Dedifferentiated amniotic fluid mesenchymal stem cell (primary cell): ENCODE results near the gene C14orf132.

ENCODE experiments used
- DNase-seq: peaks from one replicate; pipeline ENCODE4 v3.0.0-alpha.2; 2016; ENCODE audit errors: extremely low spot score

Gene C14orf132

GRCh38 chr14:96119947-96120346, 80.8 kb downstream of the C14orf132 start:
- no peak for DNase-seq

GRCh38 chr14:96120392-96120791, 81.2 kb downstream of the C14orf132 start:
- no peak for DNase-seq

GRCh38 chr14:96120941-96121340, 81.8 kb downstream of the C14orf132 start:
- no peak for DNase-seq

DNA sequence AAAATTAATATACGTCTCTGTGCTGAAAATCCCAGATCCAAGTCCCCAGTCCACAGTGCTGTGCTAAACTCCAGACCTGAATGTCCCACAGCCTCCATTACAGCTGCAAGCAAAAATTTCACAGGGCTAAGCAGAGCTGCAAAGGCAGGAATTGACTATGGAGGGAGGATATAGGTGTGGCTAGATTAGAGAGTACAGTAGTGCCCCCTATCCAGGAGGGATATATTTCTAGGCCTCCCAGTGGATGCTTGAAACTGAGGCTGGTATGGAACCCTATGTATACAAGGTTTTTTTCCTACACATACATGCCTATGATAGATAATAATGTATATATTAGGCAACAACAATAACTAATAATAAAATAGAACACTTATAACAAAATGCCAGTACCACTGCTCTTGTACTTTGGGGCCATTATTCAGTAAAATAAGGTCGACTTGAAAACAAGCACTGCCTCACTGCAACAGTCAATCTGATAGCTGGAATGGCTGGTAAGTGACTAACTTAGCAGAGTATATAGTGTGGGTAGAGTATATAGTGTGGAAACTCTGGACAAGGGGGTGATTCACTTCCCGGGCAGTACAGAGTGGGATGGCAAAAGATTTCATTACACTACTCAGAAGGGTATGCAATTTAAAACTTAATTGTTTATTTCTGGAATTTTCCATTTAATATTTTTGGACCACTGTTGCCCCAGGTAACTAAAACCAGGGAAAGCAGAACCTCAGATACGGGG, 82.7 kb downstream of the C14orf132 start:
- DNase-seq, result peak; percentile 59

GRCh38 chr14:96122496-96122895, 83.3 kb downstream of the C14orf132 start:
- DNase-seq, result no peak

DNA sequence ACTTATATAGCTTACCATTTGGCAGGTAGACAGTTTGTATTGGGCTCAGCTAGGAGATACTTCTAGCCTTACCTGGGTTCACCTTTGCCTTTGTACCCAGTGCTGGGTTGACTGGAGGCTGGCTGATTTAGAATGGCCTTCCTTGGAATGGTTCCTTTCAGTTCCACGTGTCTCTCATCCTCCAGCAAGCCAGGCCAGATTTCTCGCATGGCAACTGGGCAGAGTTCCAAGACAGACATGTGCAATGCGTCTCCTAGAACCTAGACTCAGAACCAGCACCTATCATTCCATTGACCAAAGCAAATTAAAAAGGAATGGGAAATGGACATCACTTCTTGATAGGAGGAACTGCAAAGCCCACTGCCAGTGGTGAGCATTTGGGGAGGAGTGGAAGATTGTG, 86.4 kb downstream of the C14orf132 start:
- DNase-seq, result no peak

GRCh38 chr14:96126339-96126782, 87.2 kb downstream of the C14orf132 start:
- no peak for DNase-seq

- no peak for DNase-seq
Observed at GRCh38 chr14:96126783-96127271, 87.7 kb downstream of the C14orf132 start.

GRCh38 chr14:96129128-96129736, 90.1 kb downstream of the C14orf132 start:
- no peak for DNase-seq

- DNase-seq, result no peak
Observed at GRCh38 chr14:96130391-96130790, 91.2 kb downstream of the C14orf132 start.

GRCh38 chr14:96130854-96131253, 91.7 kb downstream of the C14orf132 start:
- no peak for DNase-seq

GRCh38 chr14:96131836-96132235, 92.7 kb downstream of the C14orf132 start:
- DNase-seq, result no peak

GRCh38 chr14:96134508-96134907, 95.3 kb downstream of the C14orf132 start:
- no peak for DNase-seq

DNA sequence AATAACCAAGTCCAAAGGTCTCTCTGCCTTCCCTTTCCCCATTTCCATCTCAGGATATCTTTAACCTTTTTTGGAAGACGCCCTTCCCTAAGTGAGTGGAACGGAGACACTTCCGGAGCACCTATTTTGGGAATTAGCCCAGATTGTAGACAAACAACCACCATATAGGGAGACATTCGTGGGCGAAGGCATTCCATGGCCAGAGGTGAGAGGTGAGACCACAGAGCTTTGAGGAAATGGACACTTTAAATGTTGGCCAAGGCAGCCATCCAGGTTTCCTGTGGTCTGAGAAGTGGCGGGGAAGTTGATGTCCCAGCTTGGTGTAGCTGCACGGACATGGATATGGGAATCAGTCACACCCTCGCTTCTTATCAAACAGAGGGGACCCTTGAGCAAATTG, 96.1 kb downstream of the C14orf132 start:
- DNase-seq, result no peak

DNA sequence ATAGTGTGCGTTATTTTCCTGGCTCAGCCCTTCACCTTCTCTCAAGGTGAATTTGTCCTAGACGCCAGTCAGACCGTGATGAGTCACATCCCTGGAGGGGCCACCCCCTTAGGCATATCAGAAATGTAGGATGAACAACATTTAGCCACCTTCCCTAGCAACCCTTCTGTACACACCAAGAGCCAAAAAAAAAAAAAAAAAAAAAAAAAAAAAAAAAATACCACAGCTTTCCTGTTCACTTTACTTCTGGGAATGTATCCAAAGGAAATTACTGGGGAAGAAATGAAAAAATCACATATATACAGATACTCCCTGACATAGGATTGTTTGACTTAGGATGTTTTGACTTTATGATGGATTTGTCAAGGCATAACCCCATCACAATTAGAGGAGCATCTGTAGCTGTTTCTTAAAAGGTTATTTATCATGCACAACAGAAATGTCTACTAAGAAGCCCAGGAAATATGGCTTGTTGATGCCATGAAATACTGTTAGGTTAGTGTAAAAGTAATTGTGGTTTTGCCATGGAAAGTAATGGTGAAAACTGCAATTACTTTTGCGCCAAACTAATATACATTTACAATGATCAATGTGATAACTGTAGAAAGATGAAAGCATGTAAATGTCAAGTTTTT, 97.3 kb downstream of the C14orf132 start:
- peak; percentile 66 for DNase-seq

DNA sequence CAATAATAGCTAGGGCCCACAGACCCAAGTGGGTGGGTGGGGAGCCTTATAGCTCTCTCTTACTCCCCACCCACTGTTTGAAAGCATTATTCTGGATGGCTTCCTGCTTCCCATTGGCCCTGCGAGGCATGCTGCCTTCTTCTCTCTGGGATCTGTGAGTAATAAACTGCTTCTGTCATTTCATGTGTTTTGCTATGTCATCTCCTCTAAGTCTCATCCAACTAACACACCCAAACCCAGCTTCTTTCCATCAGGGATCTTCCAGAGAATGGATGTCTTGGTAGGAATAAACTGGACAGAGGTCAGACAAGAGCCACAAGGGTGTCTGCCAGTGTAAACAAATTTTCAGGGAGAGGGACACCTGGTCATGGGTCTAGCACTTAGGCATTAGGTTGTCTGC, 99.1 kb downstream of the C14orf132 start:
- no peak for DNase-seq

DNA sequence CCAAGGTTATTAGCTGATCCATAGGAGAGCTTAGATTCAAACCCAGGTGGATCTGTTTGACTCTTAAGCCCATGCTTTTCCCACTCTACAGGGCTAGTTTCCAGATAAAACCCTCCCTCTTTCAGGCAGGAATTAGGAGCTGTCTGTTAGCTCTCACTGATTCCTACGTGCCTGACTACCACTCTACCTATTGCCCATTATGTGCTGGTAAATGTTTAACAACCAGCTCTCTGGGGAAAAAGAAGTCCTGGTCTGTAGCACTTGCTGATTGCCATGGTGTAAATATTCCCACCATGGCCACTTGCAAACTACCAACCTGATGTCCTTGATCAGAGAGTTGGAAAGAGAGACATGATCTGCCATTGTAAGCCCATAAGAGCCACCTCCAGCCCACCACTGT, 100.0 kb downstream of the C14orf132 start:
- no peak for DNase-seq

DNA sequence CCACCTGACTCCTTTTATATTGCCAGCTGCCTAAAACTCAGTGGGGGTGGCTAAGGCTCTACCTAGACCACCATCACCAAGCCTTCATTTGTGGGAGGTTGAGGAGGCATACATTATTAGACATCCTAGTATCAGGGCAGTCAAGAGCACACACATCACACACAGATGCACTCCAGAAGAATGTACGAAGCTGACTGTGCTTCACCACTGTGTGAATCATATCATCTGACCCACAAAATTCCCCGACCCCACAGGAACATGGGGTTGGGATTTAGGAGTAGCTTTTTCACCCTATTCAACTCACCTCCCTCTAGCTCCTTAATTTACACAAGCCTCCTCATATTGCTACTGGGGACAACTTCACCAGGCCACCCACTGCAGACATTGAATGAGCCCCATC, 100.7 kb downstream of the C14orf132 start:
- no peak for DNase-seq

DNA sequence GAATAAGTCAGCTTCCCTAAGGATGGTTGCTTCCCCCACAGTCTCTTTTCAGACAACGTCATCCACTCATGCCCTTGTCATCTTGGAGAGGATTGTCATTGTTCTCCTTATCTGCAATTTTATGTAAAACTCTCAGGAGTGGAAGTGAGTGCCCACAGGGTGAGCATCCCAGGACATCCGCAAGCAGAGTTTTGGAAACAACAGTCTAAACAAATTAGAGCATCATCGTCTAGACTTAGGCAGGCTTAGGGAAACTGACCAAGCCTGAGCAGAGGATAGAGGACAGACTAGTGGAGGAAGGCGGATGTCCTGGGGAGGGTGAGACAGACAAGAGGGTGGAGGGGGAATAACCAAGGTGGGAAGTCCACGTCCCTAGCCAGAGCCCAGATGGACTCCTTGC, 101.8 kb downstream of the C14orf132 start:
- DNase-seq, result no peak
